Osteocyte (in vitro differentiated cells): Measurements from ENCODE around the gene CPVL. TPM values are rescaled to one million over a fixed set of nuclear protein-coding genes. Genes with fewer than 3 reads are reported as not detected.

ENCODE experiments used
- DNase-seq: peaks from one replicate; pipeline ENCODE4 v3.0.0; 2021; ENCODE audit warnings: mixed read lengths; ENCODE audit not compliant: unreplicated experiment; ENCODE audit errors: extremely low spot score
- H3K27ac Mint-ChIP-seq: one replicate; pipeline ENCODE4 v1.8.0; 2021; ENCODE audit warnings: mild to moderate bottlenecking, mixed read lengths; ENCODE audit not compliant: unreplicated experiment
- H3K27me3 Mint-ChIP-seq: one replicate; pipeline ENCODE4 v1.8.0; 2021; ENCODE audit warnings: mixed read lengths; ENCODE audit not compliant: unreplicated experiment
- H3K36me3 Mint-ChIP-seq: one replicate; pipeline ENCODE4 v1.8.0; 2021; ENCODE audit warnings: mixed read lengths; ENCODE audit not compliant: unreplicated experiment
- H3K4me1 Mint-ChIP-seq: one replicate; pipeline ENCODE4 v1.8.0; 2021; ENCODE audit warnings: mixed read lengths; ENCODE audit not compliant: unreplicated experiment
- H3K4me3 Mint-ChIP-seq: one replicate; pipeline ENCODE4 v1.8.0; 2021; ENCODE audit warnings: mild to moderate bottlenecking, moderate library complexity, mixed read lengths; ENCODE audit not compliant: unreplicated experiment
- H3K9me3 Mint-ChIP-seq: one replicate; pipeline ENCODE4 v1.8.0; 2021; ENCODE audit warnings: mixed read lengths; ENCODE audit not compliant: unreplicated experiment
- total RNA-seq: library from RNA; stranded (reverse); gene quantifications from 2 replicates; pipeline ENCODE4 v1.2.1, GENCODE V29; 2021
- TF ChIP-seq, protein P1 (sequence below): fragments of 200-600 bp; sonication (generic); IDR thresholded peaks from 2 replicates; pipeline ENCODE4 v1.5.0; 2021; ENCODE audit warnings: antibody characterized with exemption, mild to moderate bottlenecking, moderate library complexity

CPVL gene
- total RNA-seq, 1 donor from 2014 or later, result 2.0 TPM

DNA sequence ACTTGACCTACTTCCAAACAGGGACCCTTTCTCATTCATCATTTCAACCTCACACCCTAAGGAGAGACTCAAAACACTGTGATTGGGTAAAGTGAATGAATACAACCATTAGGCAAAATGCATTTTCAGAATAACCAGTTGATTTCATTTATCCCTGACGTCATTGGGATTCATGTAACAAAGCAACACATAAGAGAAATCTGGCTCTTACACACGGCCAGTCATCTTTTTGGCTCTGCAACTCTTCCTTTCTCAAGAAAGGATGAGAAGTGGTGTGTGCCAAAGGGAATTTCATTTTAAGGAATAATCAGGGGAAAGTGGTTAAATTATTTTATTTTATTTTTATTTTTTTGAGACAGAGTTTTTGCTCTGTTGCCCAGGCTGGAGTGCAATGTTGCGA is 83.1 kb downstream of the CPVL start:
- TF ChIP-seq, protein P1, sequence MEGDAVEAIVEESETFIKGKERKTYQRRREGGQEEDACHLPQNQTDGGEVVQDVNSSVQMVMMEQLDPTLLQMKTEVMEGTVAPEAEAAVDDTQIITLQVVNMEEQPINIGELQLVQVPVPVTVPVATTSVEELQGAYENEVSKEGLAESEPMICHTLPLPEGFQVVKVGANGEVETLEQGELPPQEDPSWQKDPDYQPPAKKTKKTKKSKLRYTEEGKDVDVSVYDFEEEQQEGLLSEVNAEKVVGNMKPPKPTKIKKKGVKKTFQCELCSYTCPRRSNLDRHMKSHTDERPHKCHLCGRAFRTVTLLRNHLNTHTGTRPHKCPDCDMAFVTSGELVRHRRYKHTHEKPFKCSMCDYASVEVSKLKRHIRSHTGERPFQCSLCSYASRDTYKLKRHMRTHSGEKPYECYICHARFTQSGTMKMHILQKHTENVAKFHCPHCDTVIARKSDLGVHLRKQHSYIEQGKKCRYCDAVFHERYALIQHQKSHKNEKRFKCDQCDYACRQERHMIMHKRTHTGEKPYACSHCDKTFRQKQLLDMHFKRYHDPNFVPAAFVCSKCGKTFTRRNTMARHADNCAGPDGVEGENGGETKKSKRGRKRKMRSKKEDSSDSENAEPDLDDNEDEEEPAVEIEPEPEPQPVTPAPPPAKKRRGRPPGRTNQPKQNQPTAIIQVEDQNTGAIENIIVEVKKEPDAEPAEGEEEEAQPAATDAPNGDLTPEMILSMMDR, result no peak
- Mint-ChIP-seq H3K9me3 (peaks cover 10% of the 10 kb centered on the region), H3K4me1 (no peaks in the 10 kb centered on the region), H3K27me3 (peaks cover 4% of the 10 kb centered on the region), H3K36me3 (no peaks in the 10 kb centered on the region), H3K4me3 (no peak overlapping the region), H3K27ac (no peak overlapping the region)
- DNase-seq, result no peak

DNA sequence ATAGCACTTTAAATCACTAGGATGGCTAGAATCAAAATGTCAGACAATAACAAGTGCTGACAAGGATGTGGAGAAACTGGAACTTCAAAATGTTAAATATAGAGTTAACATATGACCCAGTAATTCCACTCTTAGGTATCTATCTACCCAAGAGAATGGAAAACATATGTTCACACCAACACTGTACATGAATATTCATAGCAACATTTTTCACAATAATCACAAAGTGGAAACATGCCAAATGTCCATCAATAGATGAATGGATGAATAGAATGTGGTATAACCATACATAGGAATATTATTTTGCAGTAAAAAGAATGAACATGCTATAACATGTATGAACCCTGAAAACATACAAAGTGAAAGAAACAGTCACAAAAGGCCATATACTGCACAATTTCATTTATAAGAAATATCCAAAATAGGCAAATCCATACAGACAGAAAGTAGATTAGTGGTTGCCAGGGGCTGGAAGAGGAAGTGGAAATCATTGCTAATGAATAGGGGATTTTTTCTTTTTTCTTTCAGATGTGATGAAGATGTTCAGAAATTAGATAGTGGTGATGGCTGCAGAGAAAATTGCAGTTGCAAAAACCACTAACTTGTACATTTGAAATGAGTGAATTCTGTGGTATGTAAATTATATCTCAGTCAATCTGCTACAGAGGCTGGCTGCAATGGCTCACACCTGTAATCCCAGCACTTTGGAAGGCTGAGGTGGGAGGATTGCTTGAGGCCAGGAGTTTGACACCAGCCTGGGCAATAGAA is 93.0 kb downstream of the CPVL start:
- H3K27ac Mint-ChIP-seq, result no peak overlapping the region
- no peaks in the 10 kb centered on the region for H3K4me1 Mint-ChIP-seq
- H3K9me3 Mint-ChIP-seq, result peaks cover 23% of the 10 kb centered on the region
- H3K4me3 Mint-ChIP-seq, result no peak overlapping the region
- TF ChIP-seq, protein P1, result no peak
- H3K36me3 Mint-ChIP-seq, result no peaks in the 10 kb centered on the region
- DNase-seq, result no peak
- peaks cover 5% of the 10 kb centered on the region for H3K27me3 Mint-ChIP-seq

DNA sequence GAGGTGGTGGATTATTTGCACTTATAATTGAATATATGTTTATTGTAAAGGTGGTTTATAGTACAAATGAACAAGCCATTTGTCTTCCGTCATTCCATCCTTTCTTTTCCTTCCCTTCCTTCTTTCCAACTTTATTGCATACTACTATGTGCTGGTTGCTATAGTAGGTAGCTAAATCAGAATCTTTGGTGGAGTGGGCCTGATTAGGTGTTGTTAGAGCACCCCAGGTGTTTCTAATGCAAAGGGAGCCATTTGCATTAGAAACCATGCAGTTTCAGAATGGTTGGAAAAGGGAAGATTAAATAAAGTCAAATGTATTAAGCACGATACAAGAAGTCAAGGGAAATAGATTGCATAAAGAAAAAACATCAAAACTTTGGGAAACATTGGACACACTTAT is 99.4 kb downstream of the CPVL start:
- Mint-ChIP-seq H3K27me3 (peaks cover 7% of the 10 kb centered on the region), H3K4me3 (no peak overlapping the region), H3K36me3 (no peaks in the 10 kb centered on the region), H3K27ac (no peak overlapping the region), H3K9me3 (peaks cover 8% of the 10 kb centered on the region), H3K4me1 (peaks cover 8% of the 10 kb centered on the region)
- no peak for DNase-seq
- TF ChIP-seq, protein P1, result no peak

DNA sequence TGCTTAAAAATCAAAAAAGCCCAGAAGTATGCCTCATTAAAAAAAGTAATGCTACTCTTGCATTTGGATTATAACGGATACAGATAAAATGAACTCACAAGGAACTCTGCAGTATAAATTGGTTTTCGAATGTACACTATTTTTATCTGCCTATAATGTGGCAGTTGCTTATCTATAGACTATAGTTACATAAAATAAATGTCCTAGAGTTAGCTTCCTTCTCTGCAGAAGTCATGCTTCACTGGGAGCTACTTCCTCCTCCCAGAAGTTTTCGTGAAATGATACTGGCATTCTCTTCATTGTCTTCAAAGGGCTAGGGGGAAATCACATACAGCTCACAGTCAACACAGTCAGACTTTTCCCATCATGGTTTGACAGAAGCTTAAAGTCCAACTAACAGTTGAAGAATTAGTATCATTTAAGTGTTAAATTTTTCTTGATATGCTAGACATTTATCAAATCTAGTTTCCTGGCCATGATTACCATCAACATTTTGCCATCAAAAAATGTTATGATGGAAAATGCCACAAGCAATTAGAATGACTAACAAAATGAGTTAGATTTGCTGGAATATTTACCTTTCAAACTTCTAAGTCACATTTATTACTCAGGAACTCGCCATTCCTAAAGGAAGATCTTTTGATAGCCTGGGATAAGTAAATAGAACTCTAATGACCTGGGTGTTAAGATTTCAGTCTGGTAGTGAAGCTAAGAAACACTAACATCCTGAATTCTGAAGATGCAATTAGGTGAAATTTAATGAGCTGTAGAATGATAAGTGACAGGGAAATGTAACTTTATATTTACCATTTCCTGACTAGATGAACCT is 100.9 kb downstream of the CPVL start:
- Mint-ChIP-seq H3K9me3 (peaks cover 8% of the 10 kb centered on the region), H3K36me3 (no peaks in the 10 kb centered on the region), H3K4me3 (no peak overlapping the region), H3K27me3 (peaks cover 7% of the 10 kb centered on the region), H3K4me1 (peaks cover 14% of the 10 kb centered on the region), H3K27ac (no peak overlapping the region)
- TF ChIP-seq, protein P1, result no peak
- DNase-seq, result no peak

DNA sequence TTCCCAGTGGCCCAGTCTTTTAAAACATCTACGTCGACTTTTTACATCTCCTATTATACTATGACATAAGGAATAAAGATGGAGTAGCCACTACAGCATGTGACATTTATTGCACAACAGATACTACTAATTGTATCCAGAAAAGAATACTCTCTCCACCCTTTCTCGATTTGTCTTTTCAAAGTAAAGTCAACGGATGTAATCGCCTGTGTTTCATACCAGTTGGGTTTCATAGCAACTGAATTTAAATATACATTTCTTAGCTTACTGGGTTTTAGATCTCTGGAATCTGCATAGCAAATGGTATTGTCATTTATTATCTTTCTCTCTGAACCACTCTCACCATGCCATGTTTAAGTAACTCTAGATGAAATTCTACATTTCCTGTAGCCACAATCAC is 101.8 kb downstream of the CPVL start:
- DNase-seq, result no peak
- TF ChIP-seq, protein P1, result no peak
- H3K9me3 Mint-ChIP-seq, result peaks cover 4% of the 10 kb centered on the region
- H3K4me3 Mint-ChIP-seq, result no peak overlapping the region
- peaks cover 23% of the 10 kb centered on the region for H3K4me1 Mint-ChIP-seq
- H3K27ac Mint-ChIP-seq, result no peak overlapping the region
- H3K27me3 Mint-ChIP-seq, result peaks cover 7% of the 10 kb centered on the region
- no peaks in the 10 kb centered on the region for H3K36me3 Mint-ChIP-seq
